Tibial artery (tissue), 4 donors: ENCODE measurements around the gene KIF3B.

Source experiments
- DNase-seq, 2 donors: peaks; one replicate each; pipeline ENCODE4 v3.0.0-alpha.2; 2019
- H3K27ac ChIP-seq, 2 donors: fragments of 200-600 bp; sonication (generic) in 1 of 2; 1 replicate in 1 of 2; 2 replicates in 1 of 2; pipeline ENCODE4 v1.5.1; 2018 to 2019; ENCODE audit warnings: mild to moderate bottlenecking in 1 of 2
- H3K27me3 ChIP-seq, 2 donors: fragments of 200-600 bp; sonication (generic) in 1 of 2; one replicate each; pipeline versions ENCODE4 v1.5.1 to v1.6.0; 2016 to 2019
- H3K36me3 ChIP-seq, 3 donors: fragments of 200-600 bp; sonication (generic) in 2 of 3; one replicate each; pipeline ENCODE4 v1.5.1; 2016 to 2019; ENCODE audit warnings: mild to moderate bottlenecking in 2 of 3
- H3K4me1 ChIP-seq, 4 donors: fragments of 200-600 bp; sonication (generic) in 2 of 4; 1 replicate in 3 of 4; 2 replicates in 1 of 4; pipeline ENCODE4 v1.5.1; 2016 to 2019
- H3K4me3 ChIP-seq, 2 donors: fragments of 200-600 bp; sonication (generic) in 1 of 2; 1 replicate in 1 of 2; 2 replicates in 1 of 2; pipeline ENCODE4 v1.5.1; 2018 to 2019; ENCODE audit warnings: mild to moderate bottlenecking in 2 of 2
- H3K9me3 ChIP-seq, 3 donors: fragments of 200-600 bp; sonication (generic) in 1 of 3; one replicate each; pipeline ENCODE4 v1.5.1; 2016 to 2019
- intact Hi-C: fragments of 100-400 bp; cut with DNase I; formaldehyde crosslinking; loops from one replicate; pipeline ENCODE4 v1.15.0; 2023; ENCODE audit warnings: low total_unique reads
- TF ChIP-seq, protein P1 (sequence below), 2 experiments: fragments of 200-600 bp in 1 of 2; fragments of 450-650 bp in 1 of 2; IDR thresholded peaks; one replicate each; pipeline ENCODE4 v1.5.1; 2017 to 2019; ENCODE audit warnings: antibody characterized with exemption in 2 of 2, mild to moderate bottlenecking in 1 of 2, moderate library complexity in 1 of 2

KIF3B gene

GRCh38 chr20:32325706-32326503, 48.5 kb downstream of the KIF3B start:
- no peak overlapping the region for H3K27ac ChIP-seq
- no peak for DNase-seq
- H3K4me1 ChIP-seq, result no peaks in the 10 kb centered on the region
- H3K4me3 ChIP-seq, result no peak overlapping the region
- H3K36me3 ChIP-seq, result peaks cover 24 to 41% (median 31%) of the 10 kb centered on the region in 3 donors
- intact Hi-C loops, result no loop called here
- TF ChIP-seq, protein P1, sequence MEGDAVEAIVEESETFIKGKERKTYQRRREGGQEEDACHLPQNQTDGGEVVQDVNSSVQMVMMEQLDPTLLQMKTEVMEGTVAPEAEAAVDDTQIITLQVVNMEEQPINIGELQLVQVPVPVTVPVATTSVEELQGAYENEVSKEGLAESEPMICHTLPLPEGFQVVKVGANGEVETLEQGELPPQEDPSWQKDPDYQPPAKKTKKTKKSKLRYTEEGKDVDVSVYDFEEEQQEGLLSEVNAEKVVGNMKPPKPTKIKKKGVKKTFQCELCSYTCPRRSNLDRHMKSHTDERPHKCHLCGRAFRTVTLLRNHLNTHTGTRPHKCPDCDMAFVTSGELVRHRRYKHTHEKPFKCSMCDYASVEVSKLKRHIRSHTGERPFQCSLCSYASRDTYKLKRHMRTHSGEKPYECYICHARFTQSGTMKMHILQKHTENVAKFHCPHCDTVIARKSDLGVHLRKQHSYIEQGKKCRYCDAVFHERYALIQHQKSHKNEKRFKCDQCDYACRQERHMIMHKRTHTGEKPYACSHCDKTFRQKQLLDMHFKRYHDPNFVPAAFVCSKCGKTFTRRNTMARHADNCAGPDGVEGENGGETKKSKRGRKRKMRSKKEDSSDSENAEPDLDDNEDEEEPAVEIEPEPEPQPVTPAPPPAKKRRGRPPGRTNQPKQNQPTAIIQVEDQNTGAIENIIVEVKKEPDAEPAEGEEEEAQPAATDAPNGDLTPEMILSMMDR (IDR thresholded peaks at IDR 0.05), result no peak
- no peaks in the 10 kb centered on the region for H3K27me3 ChIP-seq
- no peaks in the 10 kb centered on the region for H3K9me3 ChIP-seq

DNA sequence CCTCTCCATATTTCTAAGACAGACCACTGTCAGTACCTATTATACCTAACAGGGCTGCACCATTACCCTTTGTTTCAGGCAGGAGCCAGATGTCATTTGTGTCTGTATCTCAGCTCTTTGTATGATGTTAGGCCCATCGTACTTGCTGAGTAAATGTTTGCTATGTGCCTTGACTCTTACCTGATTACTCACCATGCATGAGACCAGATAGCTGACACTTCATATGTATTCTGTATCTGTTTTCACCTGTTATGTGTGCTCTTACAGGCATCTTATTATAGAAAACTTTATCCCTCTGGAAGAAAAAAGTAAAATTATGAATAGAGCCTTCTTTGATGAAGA, 49.0 kb downstream of the KIF3B start:
- Histone ChIP-seq H3K27me3 (no peaks in the 10 kb centered on the region), H3K9me3 (no peaks in the 10 kb centered on the region), H3K4me3 (no peak overlapping the region), H3K4me1 (no peaks in the 10 kb centered on the region), H3K36me3 (peaks cover 30 to 47% (median 37%) of the 10 kb centered on the region in 3 donors), H3K27ac (no peak overlapping the region)
- intact Hi-C loops, result no loop called here
- TF ChIP-seq, protein P1 (IDR thresholded peaks at IDR 0.05), result no peak
- DNase-seq, result no peak

- H3K9me3 ChIP-seq, result no peaks in the 10 kb centered on the region
- no peaks in the 10 kb centered on the region for H3K4me1 ChIP-seq
- no peak for DNase-seq
- TF ChIP-seq, protein P1 (IDR thresholded peaks at IDR 0.05), result no peak
- H3K27me3 ChIP-seq, result no peaks in the 10 kb centered on the region
- H3K27ac ChIP-seq, result no peak overlapping the region
- no peak overlapping the region for H3K4me3 ChIP-seq
- intact Hi-C loops, result no loop called here
- H3K36me3 ChIP-seq, result peaks cover 35 to 54% (median 44%) of the 10 kb centered on the region in 3 donors
These were observed 49.7 kb downstream of the KIF3B start for GRCh38 chr20:32327087-32327681.

- H3K4me3 ChIP-seq, result no peak overlapping the region
- peaks cover 35 to 73% (median 50%) of the 10 kb centered on the region in 3 donors for H3K36me3 ChIP-seq
- H3K27ac ChIP-seq, result no peak overlapping the region
- no peaks in the 10 kb centered on the region for H3K27me3 ChIP-seq
- TF ChIP-seq, protein P1 (IDR thresholded peaks at IDR 0.05), result no peak
- no peaks in the 10 kb centered on the region for H3K4me1 ChIP-seq
- intact Hi-C loops, result loop anchor here (10.0 kb wide), 1 partner anchor 125 kb away; no protein-coding TSS in a partner anchor
- H3K9me3 ChIP-seq, result no peaks in the 10 kb centered on the region
- no peak for DNase-seq
These were observed 52.5 kb downstream of the KIF3B start for GRCh38 chr20:32329817-32330554.

DNA sequence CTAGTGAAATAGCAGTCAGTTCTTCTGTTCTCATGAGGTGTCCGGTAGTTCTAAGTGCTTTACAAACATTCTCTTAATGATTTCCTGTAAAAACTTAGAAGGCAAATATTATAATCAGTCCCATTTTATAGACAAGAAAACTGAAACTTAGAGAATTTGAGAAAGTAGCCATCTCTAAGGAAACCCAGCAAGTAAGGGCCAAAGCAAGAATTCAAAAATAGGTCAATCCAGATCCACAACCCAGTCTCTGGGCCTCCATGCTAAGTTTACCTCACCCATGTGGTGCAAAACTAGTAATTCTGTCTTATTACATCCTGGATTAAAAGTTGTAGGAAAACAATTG, 53.1 kb downstream of the KIF3B start:
- Histone ChIP-seq H3K4me3 (no peak overlapping the region), H3K36me3 (peaks cover 35 to 73% (median 50%) of the 10 kb centered on the region in 3 donors), H3K27me3 (no peaks in the 10 kb centered on the region), H3K4me1 (no peaks in the 10 kb centered on the region), H3K9me3 (no peaks in the 10 kb centered on the region), H3K27ac (no peak overlapping the region)
- DNase-seq, result no peak
- TF ChIP-seq, protein P1 (IDR thresholded peaks at IDR 0.05), result no peak
- intact Hi-C loops, result loop anchor here (10.0 kb wide), 1 partner anchor 124 kb away; no protein-coding TSS in a partner anchor
